GM12878 (cell line): ENCODE results near the gene RAP2B. TPM values are rescaled to one million over a fixed set of nuclear protein-coding genes. Genes with fewer than 3 reads are reported as not detected.

Experiments used
- BHLHE40 ChIP-seq, 2 experiments: fragments of 450-650 bp in 1 of 2; IDR thresholded peaks; 2 replicates each; pipeline ENCODE4 v1.6.1; 2011 to 2017; ENCODE audit warnings: low read depth in 2 of 2, borderline replicate concordance in 1 of 2, improper control_type of control experiment in 1 of 2, low read length in 1 of 2, mild to moderate bottlenecking in 1 of 2
- GATAD2B ChIP-seq: fragments of 450-650 bp; conservative IDR thresholded peaks from 2 replicates; pipeline ENCODE4 v1.6.1; 2017; ENCODE audit warnings: low read depth, mild to moderate bottlenecking, moderate library complexity
- HDAC6 ChIP-seq: fragments of 200-600 bp; sonication (generic); IDR thresholded peaks from one replicate; pipeline ENCODE4 v1.8.0; 2017; ENCODE audit warnings: antibody characterized with exemption; ENCODE audit not compliant: unreplicated experiment
- MLLT1 ChIP-seq: fragments of 450-650 bp; IDR thresholded peaks from 2 replicates; pipeline ENCODE4 v1.6.1; 2016; ENCODE audit warnings: mild to moderate bottlenecking
- RCOR1 ChIP-seq: conservative IDR thresholded peaks from 2 replicates; pipeline ENCODE4 v1.6.1; 2012; ENCODE audit warnings: low read depth, low read length, improper control_type of control experiment
- SIN3A ChIP-seq: IDR thresholded peaks from 2 replicates; pipeline ENCODE4 v1.6.1; 2012; ENCODE audit warnings: low read depth, low read length, improper control_type of control experiment
- SMAD1 ChIP-seq: fragments of 450-650 bp; IDR thresholded peaks from 2 replicates; pipeline ENCODE4 v1.6.1; 2018; ENCODE audit warnings: mild to moderate bottlenecking, low read depth; ENCODE audit not compliant: partially characterized antibody
- SMC3 ChIP-seq: IDR thresholded peaks from 2 replicates; pipeline ENCODE4 v1.6.1; 2011; ENCODE audit warnings: low read length, improper control_type of control experiment, borderline replicate concordance
- ZBTB40 ChIP-seq: fragments of 450-650 bp; IDR thresholded peaks from 2 replicates; pipeline ENCODE4 v1.6.1; 2016; ENCODE audit warnings: mild to moderate bottlenecking, moderate library complexity, borderline replicate concordance
- polyA plus RNA-seq, 11 experiments: library from polyadenylated mRNA; depleted of rRNA in 4 of 11; unstranded in 6 of 11; stranded (reverse) in 5 of 11; fragments of >200 nt; fragmentation: Nextera tagmentation in 4 of 11; fragmentation: Illumina TruSeq in 1 of 11; extraction: Ambion mirVana in 4 of 11; extraction: Trizol in 1 of 11; gene quantifications; 1 replicate in 1 of 11; 2 replicates in 10 of 11; pipeline versions ENCODE4 v1.2.1 to v1.2.3, GENCODE V29; 2011 to 2016; ENCODE audit warnings: inconsistent platforms in 2 of 11, missing spikeins in 2 of 11, low read depth in 1 of 11
- total RNA-seq, 4 experiments: library from RNA; depleted of rRNA in 3 of 4; stranded (reverse); fragments of >200 nt in 3 of 4; fragmentation: Illumina TruSeq in 1 of 4; extraction: Trizol in 1 of 4; gene quantifications; 2 replicates each; pipeline versions ENCODE4 v1.2.1 to v1.2.3, GENCODE V29; 2013 to 2021

The RAP2B gene
- total and polyA plus RNA-seq, 10 of the 15 experiments (the other 5 are each of a cell fraction or from before 2014, with no cell fraction given) = 5.9 to 21.3 (median 12.0) TPM

DNA sequence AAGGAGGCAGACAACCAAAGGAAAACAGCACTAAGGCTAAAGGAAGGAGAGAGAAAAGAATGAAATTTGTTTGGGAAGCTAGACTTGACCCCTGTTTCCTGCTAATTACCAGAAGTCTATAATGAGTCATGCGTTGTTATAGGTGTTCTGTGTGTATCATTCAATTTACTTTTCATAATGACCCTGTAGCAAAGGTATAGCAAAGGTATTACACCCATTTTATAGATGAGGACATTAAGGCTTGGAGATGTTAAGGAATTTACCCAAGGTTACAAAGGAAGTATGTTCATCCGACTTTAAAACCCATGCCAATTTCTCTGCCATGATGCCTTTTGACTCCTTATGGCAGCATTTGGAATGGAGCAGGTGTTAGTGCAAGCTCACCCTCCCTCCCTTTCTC lies 54.9 kb downstream of the RAP2B start (continued):
- TF ChIP-seq HDAC6 (no peak), ZBTB40 (no peak), RCOR1 (no peak), MLLT1 (no peak), SMC3 (no peak), SIN3A (no peak), GATAD2B (no peak), BHLHE40 (IDR thresholded peaks at IDR 0.05; ENCODE audit: borderline replicate concordance in 1 of 2, low read depth in 2 of 2, low read length in 1 of 2) (no peak), SMAD1 (no peak)
